ENCODE results near the gene MTG2.

MTG2 gene

GRCh38 chr20:62214067-62214466 is 31.2 kb downstream of the MTG2 start:
- CTCF ChIA-PET, result interaction anchor here (0.7 kb wide), 1 partner anchor 111 kb away, joined by 4 read pairs; no protein-coding TSS in a partner anchor
- Histone ChIP-seq H3K4me3 (ENCODE audit: low read depth, low read length) (no peak overlapping the region), H3K9me3 (ENCODE audit: control insufficient read depth, insufficient read depth, low read depth, low read length) (no peaks in the 10 kb centered on the region), H3K4me1 (ENCODE audit: control insufficient read depth, insufficient read depth, low read length) (no peaks in the 10 kb centered on the region), H3K27ac (ENCODE audit: extremely low read depth, low read depth, low read length) (no peak overlapping the region), H3K36me3 (ENCODE audit: control insufficient read depth in 2 of 2, insufficient read depth in 1 of 2, low read length in 2 of 2) (no peaks in the 10 kb centered on the region)
- POLR2A ChIA-PET, result no interaction called here
- TF ChIP-seq ZNF707 (tag by site-specific recombination; IDR thresholded peaks at IDR 0.05) (no peak), ZBTB26 (tag by site-specific recombination; optimal IDR thresholded peaks at IDR 0.05) (peak; percentile 7), ZNF449 (tag by site-specific recombination; IDR thresholded peaks at IDR 0.05) (peak; percentile 55; the same call in 1 of the 2 replicates), ZNF600 (tag by site-specific recombination; IDR thresholded peaks at IDR 0.05) (peak; percentile 40; the same call in 1 of the 2 replicates)

- Histone ChIP-seq H3K36me3 (ENCODE audit: control insufficient read depth in 2 of 2, insufficient read depth in 1 of 2, low read length in 2 of 2) (no peaks in the 10 kb centered on the region), H3K9me3 (ENCODE audit: control insufficient read depth, insufficient read depth, low read depth, low read length) (no peaks in the 10 kb centered on the region), H3K27ac (ENCODE audit: extremely low read depth, low read depth, low read length) (no peak overlapping the region), H3K4me1 (ENCODE audit: control insufficient read depth, insufficient read depth, low read length) (peaks cover 2% of the 10 kb centered on the region; the same call in 1 of the 2 replicates), H3K4me3 (ENCODE audit: low read depth, low read length) (no peak overlapping the region)
- TF ChIP-seq GLIS2 (tag by site-specific recombination; IDR thresholded peaks at IDR 0.05), result 0 out of 2 replicates have a peak, but pooled peaks have one; percentile 17
- TF ChIP-seq ZNF341 (tag by site-specific recombination; IDR thresholded peaks at IDR 0.05; ENCODE audit: low read depth), result peak; percentile 84
- peak; percentile 51; the same call in 1 of the 2 replicates for TF ChIP-seq ZSCAN4 (tag by site-specific recombination; IDR thresholded peaks at IDR 0.05)
- TF ChIP-seq ZFP41 (tag by site-specific recombination; IDR thresholded peaks at IDR 0.05; ENCODE audit: borderline replicate concordance), result no peak
- CTCF ChIA-PET, result no interaction called here
- POLR2A ChIA-PET, result interaction anchor here (0.5 to 0.8 kb wide), 2 partner anchors 23 to 632 kb away, joined by 3 to 5 read pairs; partner anchors contain the start of gene OSBPL2
Measured at GRCh38 chr20:62215020-62215990, 32.5 kb downstream of the MTG2 start.

GRCh38 chr20:62215991-62216635 is 33.3 kb downstream of the MTG2 start:
- TF ChIP-seq ZFP41 (tag by site-specific recombination; IDR thresholded peaks at IDR 0.05; ENCODE audit: borderline replicate concordance) (no peak), ZNF558 (tag by site-specific recombination; IDR thresholded peaks at IDR 0.05) (no peak), ZNF24 (tag by site-specific recombination; IDR thresholded peaks at IDR 0.05) (no peak), ZNF266 (tag by site-specific recombination; IDR thresholded peaks at IDR 0.05; ENCODE audit: low read depth) (no peak), ZSCAN18 (tag by site-specific recombination; IDR thresholded peaks at IDR 0.05) (no peak), WT1 (tag by site-specific recombination; IDR thresholded peaks at IDR 0.05) (no peak), ZNF398 (tag by site-specific recombination; IDR thresholded peaks at IDR 0.05) (no peak), SETDB1 (IDR thresholded peaks at IDR 0.05; ENCODE audit: insufficient read length, low read length) (no peak), ZNF324 (tag by site-specific recombination; IDR thresholded peaks at IDR 0.05) (no peak)
- Histone ChIP-seq H3K27ac (ENCODE audit: extremely low read depth, low read depth, low read length) (no peak overlapping the region), H3K4me3 (ENCODE audit: low read depth, low read length) (no peak overlapping the region), H3K9me3 (ENCODE audit: control insufficient read depth, insufficient read depth, low read depth, low read length) (no peaks in the 10 kb centered on the region), H3K36me3 (ENCODE audit: control insufficient read depth in 2 of 2, insufficient read depth in 1 of 2, low read length in 2 of 2) (no peaks in the 10 kb centered on the region), H3K4me1 (ENCODE audit: control insufficient read depth, insufficient read depth, low read length) (peaks cover 2% of the 10 kb centered on the region; the same call in 1 of the 2 replicates)
- ChIA-PET POLR2A (no interaction called here), CTCF (no interaction called here)
